Natural killer cell (primary cell): ENCODE results near the gene SKAP1. TPM values are rescaled to one million over a fixed set of nuclear protein-coding genes. Genes with fewer than 3 reads are reported as not detected.

Source experiments
- ATAC-seq, 3 donors: fragments of 150-1000 bp in 2 of 3; fragments of 200-7000 bp in 1 of 3; cut with Tn5 transposase; 1 replicate in 1 of 3; 2 replicates in 2 of 3; pipeline ENCODE4 v1.10.0; 2021; ENCODE audit warnings: mild to moderate bottlenecking in 2 of 3, moderate library complexity in 2 of 3
- DNase-seq, 2 donors: peaks; one replicate each; pipeline versions ENCODE4 v3.0.0 to v3.0.0-alpha.2; 2013 to 2021; ENCODE audit warnings: mixed read lengths in 1 of 2
- H3K27ac ChIP-seq: one replicate; pipeline ENCODE4 v1.5.1; 2013; ENCODE audit warnings: mild to moderate bottlenecking, low read length
- H3K27me3 ChIP-seq: one replicate; pipeline ENCODE4 v1.6.1; 2013; ENCODE audit warnings: low read length; ENCODE audit not compliant: control insufficient read depth, insufficient read depth
- H3K36me3 ChIP-seq: one replicate; pipeline ENCODE4 v1.6.1; 2013; ENCODE audit warnings: low read length; ENCODE audit not compliant: control insufficient read depth, insufficient read depth
- H3K4me1 ChIP-seq: one replicate; pipeline ENCODE4 v1.6.1; 2013; ENCODE audit warnings: low read length; ENCODE audit not compliant: control insufficient read depth, insufficient read depth
- H3K4me3 ChIP-seq: one replicate; pipeline ENCODE4 v1.5.1; 2013; ENCODE audit warnings: low read length
- H3K9me3 ChIP-seq: one replicate; pipeline ENCODE4 v1.6.1; 2013; ENCODE audit warnings: low read length; ENCODE audit not compliant: control insufficient read depth, insufficient read depth
- H3K27ac Mint-ChIP-seq, 2 donors: one replicate each; pipeline ENCODE4 v1.8.0; 2022; ENCODE audit warnings: mild to moderate bottlenecking in 2 of 2, mixed read lengths in 2 of 2, moderate library complexity in 1 of 2
- H3K27me3 Mint-ChIP-seq, 2 donors: one replicate each; pipeline ENCODE4 v1.8.0; 2022; ENCODE audit warnings: low read depth in 2 of 2, mixed read lengths in 2 of 2
- H3K36me3 Mint-ChIP-seq: one replicate; pipeline ENCODE4 v1.8.0; 2022; ENCODE audit warnings: mixed read lengths
- H3K4me1 Mint-ChIP-seq, 2 donors: one replicate each; pipeline ENCODE4 v1.8.0; 2022; ENCODE audit warnings: mixed read lengths in 2 of 2
- H3K4me3 Mint-ChIP-seq: one replicate; pipeline ENCODE4 v1.8.0; 2022; ENCODE audit warnings: mild to moderate bottlenecking, moderate library complexity, mixed read lengths
- H3K9me3 Mint-ChIP-seq, 2 donors: one replicate each; pipeline ENCODE4 v1.8.0; 2022; ENCODE audit warnings: mixed read lengths in 2 of 2
- CTCF ChIP-seq: fragments of 200-600 bp; IDR thresholded peaks from one replicate; pipeline ENCODE4 v1.8.0; 2022; ENCODE audit warnings: antibody characterized with exemption
- WGBS: methylation state at CpG from one replicate; pipeline ENCODE4 v1.1.7; 2013; ENCODE audit warnings: missing lambda C conversion rate; ENCODE audit not compliant: insufficient coverage; 5-methylcytosine and 5-hydroxymethylcytosine counted together
- intact Hi-C: fragments of 100-400 bp; cut with micrococcal nuclease; formaldehyde crosslinking; loops from one replicate; pipeline ENCODE4 v1.14.2; 2022
- total RNA-seq, 4 donors: library from RNA; stranded (reverse); fragments of 120-200 nt in 1 of 4; gene quantifications; one replicate each; pipeline versions ENCODE4 v1.2.3 to v1.2.4, GENCODE V29; 2013 to 2022

SKAP1 gene
- total RNA-seq, 3 donors from 2014 or later (not counting 1 experiment from before 2014, with no cell fraction given): 168 to 227 (median 190) TPM

- 97% methylated on average over 10 of the region's 11 CpGs for WGBS
- intact Hi-C loops: no loop called here
- DNase-seq: no peak
These were observed 336.5 kb downstream of the SKAP1 start for GRCh38 chr17:48093341-48094045.

GRCh38 chr17:48084932-48085331 lies 345.1 kb downstream of the SKAP1 start:
- H3K9me3 Mint-ChIP-seq: no peaks in the 10 kb centered on the region
- no peak for TF ChIP-seq CTCF
- H3K4me1 Mint-ChIP-seq: peaks cover 0 to 5% of the 10 kb centered on the region in 2 donors
- H3K36me3 ChIP-seq: no peaks in the 10 kb centered on the region
- intact Hi-C loops: loop anchor here (5.0 kb wide), 1 partner anchor 537 kb away; no protein-coding TSS in a partner anchor
- H3K27ac Mint-ChIP-seq: no peak overlapping the region
- no peaks in the 10 kb centered on the region for H3K27me3 Mint-ChIP-seq
- ATAC-seq (no peak), DNase-seq (no peak)
- H3K4me1 ChIP-seq: no peaks in the 10 kb centered on the region
- no peak overlapping the region for H3K4me3 ChIP-seq
- WGBS: 80% methylated on average over 2 of the region's 2 CpGs
- no peaks in the 10 kb centered on the region for H3K9me3 ChIP-seq
- H3K36me3 Mint-ChIP-seq: no peaks in the 10 kb centered on the region
- no peaks in the 10 kb centered on the region for H3K27me3 ChIP-seq
- H3K4me3 Mint-ChIP-seq: no peak overlapping the region
- no peak overlapping the region for H3K27ac ChIP-seq

More at GRCh38 chr17:48093341-48094045, 336.5 kb downstream of the SKAP1 start:
- Mint-ChIP-seq H3K4me3 (no peak overlapping the region), H3K9me3 (no peaks in the 10 kb centered on the region), H3K4me1 (peaks cover 0 to 2% of the 10 kb centered on the region in 2 donors), H3K36me3 (no peaks in the 10 kb centered on the region), H3K27me3 (no peaks in the 10 kb centered on the region), H3K27ac (no peak overlapping the region)
- no peak overlapping the region for H3K27ac ChIP-seq
- H3K9me3 ChIP-seq: no peaks in the 10 kb centered on the region
- no peak overlapping the region for H3K4me3 ChIP-seq
- no peaks in the 10 kb centered on the region for H3K4me1 ChIP-seq
- no peaks in the 10 kb centered on the region for H3K27me3 ChIP-seq
- no peak for ATAC-seq
- peaks cover 2% of the 10 kb centered on the region for H3K36me3 ChIP-seq
- no peak for TF ChIP-seq CTCF

Other genes with a start within 250 kb of the SKAP1 start
- not detected for gene HOXB1, start 100.8 kb upstream of the SKAP1 start, total RNA-seq
- 10 to 100 TPM; 21.6 to 30.5 (median 24.7) TPM for gene HOXB2, start 114.9 kb upstream of the SKAP1 start, total RNA-seq
- 1 to 10 TPM; 3.5 to 6.7 (median 5.7) TPM for gene HOXB4, start 148.1 kb upstream of the SKAP1 start, total RNA-seq
- 10 to 100 TPM in 2 of 3 donors, 1 to 10 TPM in 1; 7.9 to 15.6 (median 15.3) TPM for gene HOXB3, start 160.0 kb upstream of the SKAP1 start, total RNA-seq
- gene HOXB5, start 163.6 kb upstream of the SKAP1 start, total RNA-seq: not detected
- gene HOXB6, start 174.8 kb upstream of the SKAP1 start, total RNA-seq: not detected
- gene HOXB7, start 180.8 kb upstream of the SKAP1 start, total RNA-seq: 1 to 10 TPM in 1 of 3 donors, under 1 TPM in 2; 0.45 to 1.4 (median 0.97) TPM
- not detected for gene HOXB8, start 185.1 kb upstream of the SKAP1 start, total RNA-seq
- 1 to 10 TPM in 1 of 3 donors, under 1 TPM in 2; 0.12 to 1.0 (median 0.18) TPM for gene HOXB9, start 196.1 kb upstream of the SKAP1 start, total RNA-seq